ENCODE results near the gene KRT32.

DNA sequence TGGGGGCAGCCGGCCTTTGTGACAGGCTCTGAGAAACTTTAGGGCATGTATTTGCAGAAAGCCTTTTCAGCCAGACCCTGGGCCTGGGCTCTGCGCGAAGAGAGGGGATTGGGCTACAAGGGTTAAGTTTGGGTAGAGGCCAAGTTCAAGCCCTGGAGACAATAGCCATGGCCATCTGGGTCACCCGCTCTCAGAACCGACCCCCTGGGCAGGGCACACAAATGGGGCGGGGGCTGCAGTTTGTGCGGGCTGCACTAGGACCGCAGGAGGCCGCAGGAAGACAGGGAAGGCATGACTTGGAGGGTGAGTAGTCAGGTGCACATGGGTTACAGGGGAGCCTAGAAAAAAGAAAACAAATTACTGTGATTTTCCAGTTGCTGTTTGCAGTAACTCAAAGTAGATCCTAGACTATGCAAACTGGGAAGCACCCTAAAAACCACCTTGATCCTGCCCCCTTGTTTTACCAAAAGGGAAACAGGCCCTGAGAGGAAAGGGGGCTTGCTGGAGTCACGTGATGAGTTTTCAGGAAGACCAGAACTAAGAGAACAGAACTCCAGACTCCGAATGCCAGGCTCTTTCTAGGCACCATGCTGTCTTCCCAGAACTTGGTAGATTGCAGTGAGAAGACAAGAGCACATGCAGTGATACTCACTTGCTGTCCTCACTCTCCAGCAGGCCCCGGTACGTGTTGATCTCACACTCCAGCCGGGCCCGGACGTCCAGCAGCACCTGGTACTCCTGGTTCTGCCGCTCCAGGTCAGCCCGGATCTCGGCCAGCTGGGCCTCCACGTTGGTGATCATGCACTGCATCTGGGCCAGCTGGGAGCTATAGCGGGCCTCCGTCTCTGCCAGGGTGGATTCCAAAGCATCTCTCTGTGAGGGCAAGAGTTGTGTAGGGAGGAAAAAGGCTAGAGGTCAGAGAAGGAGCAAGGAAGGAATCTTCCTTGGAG is 10.0 kb upstream of the KRT32 start:
- TF ChIP-seq POLR2AphosphoS5 (IDR thresholded peaks at IDR 0.05) (no peak), POLR2A (IDR thresholded peaks at IDR 0.05) (no peak)
- TF ChIP-seq, protein P1, sequence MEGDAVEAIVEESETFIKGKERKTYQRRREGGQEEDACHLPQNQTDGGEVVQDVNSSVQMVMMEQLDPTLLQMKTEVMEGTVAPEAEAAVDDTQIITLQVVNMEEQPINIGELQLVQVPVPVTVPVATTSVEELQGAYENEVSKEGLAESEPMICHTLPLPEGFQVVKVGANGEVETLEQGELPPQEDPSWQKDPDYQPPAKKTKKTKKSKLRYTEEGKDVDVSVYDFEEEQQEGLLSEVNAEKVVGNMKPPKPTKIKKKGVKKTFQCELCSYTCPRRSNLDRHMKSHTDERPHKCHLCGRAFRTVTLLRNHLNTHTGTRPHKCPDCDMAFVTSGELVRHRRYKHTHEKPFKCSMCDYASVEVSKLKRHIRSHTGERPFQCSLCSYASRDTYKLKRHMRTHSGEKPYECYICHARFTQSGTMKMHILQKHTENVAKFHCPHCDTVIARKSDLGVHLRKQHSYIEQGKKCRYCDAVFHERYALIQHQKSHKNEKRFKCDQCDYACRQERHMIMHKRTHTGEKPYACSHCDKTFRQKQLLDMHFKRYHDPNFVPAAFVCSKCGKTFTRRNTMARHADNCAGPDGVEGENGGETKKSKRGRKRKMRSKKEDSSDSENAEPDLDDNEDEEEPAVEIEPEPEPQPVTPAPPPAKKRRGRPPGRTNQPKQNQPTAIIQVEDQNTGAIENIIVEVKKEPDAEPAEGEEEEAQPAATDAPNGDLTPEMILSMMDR (IDR thresholded peaks at IDR 0.05) = no peak
